IMR-90 (cell line): Measurements from ENCODE around the gene ZNF521. TPM values are rescaled to one million over a fixed set of nuclear protein-coding genes. Genes with fewer than 3 reads are reported as not detected.

Experiments
- ATAC-seq: fragments of 200-7000 bp; cut with Tn5 transposase; 2 replicates; pipeline ENCODE4 v1.9.1; 2020; ENCODE audit warnings: low read depth, mild to moderate bottlenecking, moderate library complexity
- BruUV-seq: library from RNA; stranded (reverse); fragments of 400-500 nt; replicated peaks from 2 replicates; lab custom pipeline; 2021; lab: Mats Ljungman, UMichigan
- CTCF ChIA-PET: fragments of 300-600 bp; formaldehyde crosslinking; extraction: SDS; loops from one replicate; lab custom pipeline; 2021; ENCODE audit warnings: antibody characterized with exemption; lab: Yijun Ruan, JAX
- POLR2A ChIA-PET: fragments of 300-600 bp; sonication (Branson Sonifier 250); formaldehyde crosslinking; loops from one replicate; lab custom pipeline; 2022; ENCODE audit warnings: antibody characterized with exemption; ENCODE audit not compliant: unreplicated experiment; lab: Charles Lee
- DNase-seq: peaks from one replicate; pipeline ENCODE4 v3.0.0; 2013
- H2AFZ ChIP-seq: replicated peaks from 2 replicates; pipeline ENCODE3; 2013; ENCODE audit warnings: low read length, mild to moderate bottlenecking; ENCODE audit not compliant: poor library complexity
- H2AK5ac ChIP-seq: 2 replicates; pipeline ENCODE4 v1.6.1; 2013; ENCODE audit warnings: low read depth, low read length, inconsistent platforms
- H2AK9ac ChIP-seq: replicated peaks from 2 replicates; pipeline ENCODE3; 2013; ENCODE audit warnings: mild to moderate bottlenecking, low read depth, low read length, moderate library complexity; ENCODE audit not compliant: poor library complexity
- H2BK120ac ChIP-seq: 2 replicates; pipeline ENCODE4 v1.6.1; 2013; ENCODE audit warnings: low read depth, low read length, inconsistent platforms
- H2BK15ac ChIP-seq: 3 replicates; pipeline ENCODE4 v1.6.1; 2013; ENCODE audit warnings: low read depth, low read length, inconsistent platforms
- H2BK20ac ChIP-seq: 2 replicates; pipeline ENCODE4 v1.6.1; 2013; ENCODE audit warnings: low read depth, mild to moderate bottlenecking, inconsistent platforms, low read length, moderate library complexity
- H2BK5ac ChIP-seq: 2 replicates; pipeline ENCODE4 v1.6.1; 2013; ENCODE audit warnings: mild to moderate bottlenecking, low read depth, low read length, inconsistent platforms; ENCODE audit not compliant: poor library complexity, severe bottlenecking
- H3K14ac ChIP-seq: replicated peaks from 2 replicates; pipeline ENCODE4 v1.6.1; 2013; ENCODE audit warnings: low read depth, low read length, inconsistent platforms
- H3K18ac ChIP-seq: 2 replicates; pipeline ENCODE4 v1.6.1; 2013; ENCODE audit warnings: low read depth, low read length, control low read depth
- H3K23ac ChIP-seq: 2 replicates; pipeline ENCODE4 v1.6.1; 2013; ENCODE audit warnings: low read depth, low read length, inconsistent platforms
- H3K27ac ChIP-seq: 2 replicates; pipeline ENCODE4 v1.5.1; 2013; ENCODE audit warnings: mild to moderate bottlenecking, control low read depth, low read length; ENCODE audit not compliant: insufficient read depth
- H3K27me3 ChIP-seq: 2 replicates; pipeline ENCODE4 v1.6.1; 2013; ENCODE audit warnings: low read length; ENCODE audit not compliant: control insufficient read depth, insufficient read depth
- H3K36me3 ChIP-seq: 2 replicates; pipeline ENCODE4 v1.6.1; 2013; ENCODE audit warnings: low read length, mixed read lengths; ENCODE audit not compliant: control insufficient read depth, insufficient read depth
- H3K4ac ChIP-seq: 2 replicates; pipeline ENCODE4 v1.6.1; 2013; ENCODE audit warnings: low read depth, low read length, inconsistent platforms
- H3K4me1 ChIP-seq: 2 replicates; pipeline ENCODE4 v1.6.1; 2013; ENCODE audit warnings: low read length, mixed read lengths; ENCODE audit not compliant: control insufficient read depth, insufficient read depth
- H3K4me2 ChIP-seq: 2 replicates; pipeline ENCODE4 v1.6.1; 2013; ENCODE audit warnings: low read depth, mild to moderate bottlenecking, control low read depth, low read length, moderate library complexity
- H3K4me3 ChIP-seq: 2 replicates; pipeline ENCODE4 v1.5.1; 2013; ENCODE audit warnings: low read depth, mild to moderate bottlenecking, control low read depth, low read length, moderate library complexity; ENCODE audit not compliant: insufficient read depth
- H3K56ac ChIP-seq: 2 replicates; pipeline ENCODE4 v1.6.1; 2013; ENCODE audit warnings: low read length, inconsistent platforms; ENCODE audit not compliant: insufficient read depth; ENCODE audit errors: extremely low read depth
- H3K79me1 ChIP-seq, 2 experiments: 2 replicates each; pipeline ENCODE4 v1.6.1; 2013; ENCODE audit warnings: low read length in 2 of 2, inconsistent platforms in 1 of 2, low read depth in 1 of 2
- H3K9ac ChIP-seq: 2 replicates; pipeline ENCODE4 v1.6.1; 2013; ENCODE audit warnings: low read depth, low read length, control low read depth
- H3K9me1 ChIP-seq: 2 replicates; pipeline ENCODE4 v1.6.1; 2013; ENCODE audit warnings: low read length, inconsistent platforms; ENCODE audit not compliant: insufficient read depth
- H3K9me3 ChIP-seq: 2 replicates; pipeline ENCODE4 v1.6.1; 2013; ENCODE audit warnings: low read length; ENCODE audit not compliant: control insufficient read depth, insufficient read depth
- H4K20me1 ChIP-seq: 2 replicates; pipeline ENCODE4 v1.6.1; 2013; ENCODE audit warnings: low read length, inconsistent platforms; ENCODE audit not compliant: insufficient read depth
- H4K5ac ChIP-seq: 2 replicates; pipeline ENCODE4 v1.6.1; 2013; ENCODE audit warnings: mild to moderate bottlenecking, low read depth, low read length, control low read depth
- H4K8ac ChIP-seq, 2 experiments: 2 replicates each; pipeline ENCODE4 v1.6.1; 2013; ENCODE audit warnings: low read depth in 2 of 2, low read length in 2 of 2, control low read depth in 1 of 2, inconsistent platforms in 1 of 2
- H4K91ac ChIP-seq: 2 replicates; pipeline ENCODE4 v1.6.1; 2013; ENCODE audit warnings: low read depth, low read length, inconsistent platforms; ENCODE audit not compliant: insufficient read depth
- CEBPB ChIP-seq: IDR thresholded peaks from 2 replicates; pipeline ENCODE4 v1.6.1; 2012; ENCODE audit warnings: low read depth, low read length, improper control_type of control experiment
- MXI1 ChIP-seq: IDR thresholded peaks from 2 replicates; pipeline ENCODE4 v1.6.1; 2012; ENCODE audit warnings: low read depth, mild to moderate bottlenecking, low read length, moderate library complexity, borderline replicate concordance
- RFX5 ChIP-seq: IDR thresholded peaks from 2 replicates; pipeline ENCODE4 v1.8.0; 2012; ENCODE audit warnings: low read depth, mild to moderate bottlenecking, low read length, moderate library complexity
- WGBS, 2 experiments: methylation state at CpG; one replicate each; pipeline versions ENCODE4 v1.1.5 to v1.1.7; 2013; ENCODE audit warnings: missing lambda C conversion rate in 2 of 2; ENCODE audit not compliant: insufficient read length in 1 of 2; ENCODE audit errors: extremely low coverage in 2 of 2; 5-methylcytosine and 5-hydroxymethylcytosine counted together
- dilution Hi-C: fragments of 300-500 bp; cut with HindIII; formaldehyde crosslinking; loops from one replicate; pipeline ENCODE4 v1.14.3; 2018; ENCODE audit warnings: low sequenced_read_pairs; ENCODE audit not compliant: unreplicated experiment
- in situ Hi-C: fragments of 300-500 bp; cut with MboI; formaldehyde crosslinking; loops from 3 replicates; pipeline ENCODE4 v1.14.3; 2019; ENCODE audit warnings: low sequenced_read_pairs, inconsistent platforms, mixed read lengths
- intact Hi-C: fragments of 100-400 bp; cut with micrococcal nuclease; formaldehyde crosslinking; loops from 2 replicates; pipeline ENCODE4 v1.10.0; 2022
- polyA plus RNA-seq, 3 experiments: library from polyadenylated mRNA; depleted of rRNA; stranded (reverse); fragments of >200 nt; gene quantifications; 2 replicates each; pipeline ENCODE4 v1.2.3, GENCODE V29; 2012; ENCODE audit warnings: low replicate concordance in 1 of 3
- total RNA-seq: library from RNA; depleted of rRNA; stranded (reverse); fragments of >200 nt; gene quantifications from 2 replicates; pipeline ENCODE4 v1.2.3, GENCODE V29; 2012

The ZNF521 gene
- total and polyA plus RNA-seq, 2 of the 4 experiments (the other 2 are of a cell fraction) = 21.5 to 59.3 TPM

DNA sequence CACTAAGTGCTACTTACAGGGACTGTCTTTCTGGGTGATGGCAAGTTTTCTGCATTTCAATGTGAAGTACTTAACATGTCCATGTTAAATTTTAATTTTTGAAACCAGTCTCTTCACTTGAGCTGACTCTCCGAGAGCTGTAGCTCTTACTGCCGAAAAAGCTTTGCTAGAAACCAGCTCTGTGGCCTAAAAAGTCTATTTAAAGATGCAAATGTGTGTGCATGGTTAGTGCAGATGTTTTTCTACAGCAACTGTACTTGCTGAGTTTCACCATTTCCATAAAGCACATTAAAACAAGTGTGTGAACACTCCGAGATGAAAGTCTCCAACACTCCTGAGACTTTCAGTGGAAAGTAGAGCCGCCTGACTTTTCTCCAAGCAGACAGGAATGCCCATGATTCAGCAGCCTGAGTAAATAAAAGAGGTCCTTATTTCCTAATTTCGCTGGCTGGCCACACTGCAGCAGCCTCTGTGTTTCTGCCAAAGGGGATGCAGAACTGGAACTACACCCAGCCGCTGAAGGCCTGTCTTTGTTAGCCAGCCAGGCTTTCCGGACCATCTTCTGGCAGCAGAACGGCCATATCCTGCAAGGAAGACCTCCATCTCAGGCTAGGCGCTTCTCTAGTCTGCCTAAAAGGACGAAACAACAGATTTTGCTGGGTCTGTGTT, 121.2 kb downstream of the ZNF521 start (continued):
- TF ChIP-seq RFX5 (no peak), MXI1 (no peak)

DNA sequence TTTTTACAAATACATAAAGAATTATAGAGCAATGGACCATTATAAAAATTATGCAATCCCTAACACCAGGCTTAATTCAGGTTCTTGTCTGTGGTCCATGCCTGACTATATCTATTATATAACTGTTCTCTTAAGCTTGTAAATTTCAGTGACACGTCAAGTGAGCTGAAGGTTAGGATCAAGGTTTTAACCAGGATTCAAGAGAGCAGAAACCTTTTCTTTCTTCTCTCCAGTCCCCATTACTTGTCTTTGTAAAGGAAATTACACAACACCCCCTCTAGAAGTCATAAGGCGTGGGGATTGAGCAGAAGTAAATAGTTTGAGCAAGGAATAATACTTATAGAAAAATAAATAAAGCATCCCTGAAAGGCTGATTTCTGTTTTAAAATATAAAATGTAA, 122.0 kb downstream of the ZNF521 start:
- H2BK15ac ChIP-seq = no peak overlapping the region
- H3K9me3 ChIP-seq = no peaks in the 10 kb centered on the region
- no peak overlapping the region for H3K9ac ChIP-seq
- no peak overlapping the region for H3K23ac ChIP-seq
- no peak overlapping the region for H3K4me3 ChIP-seq
- no peak for ATAC-seq
- peaks cover 23% of the 10 kb centered on the region for H3K9me1 ChIP-seq
- peaks cover 13% of the 10 kb centered on the region for H3K4me1 ChIP-seq
- ChIA-PET POLR2A (no interaction called here), CTCF (interaction anchor here (0.6 kb wide), 1 partner anchor 134 kb away, joined by 3 read pairs; no protein-coding TSS in a partner anchor)
- BruUV-seq = no TSS peak
- dilution Hi-C loops = no loop called here
- intact Hi-C loops = loop anchor here (2.0 to 5.0 kb wide), 3 partner anchors 57 to 122 kb away; partner anchors contain the start of gene ZNF521
- H4K20me1 ChIP-seq = no peaks in the 10 kb centered on the region
- TF ChIP-seq CEBPB (0 out of 2 replicates have a peak, but pooled peaks have one; percentile 46), RFX5 (no peak)
- WGBS, 2 experiments = no CpG with 5 or more reads among the region's 2 CpGs
- no peak overlapping the region for H2AK9ac ChIP-seq
- H2BK20ac ChIP-seq = peak overlapping the region; percentile 57; the same call in 1 of the 2 replicates
- peaks cover 25% of the 10 kb centered on the region for H3K36me3 ChIP-seq
- H3K4ac ChIP-seq = peak overlapping the region; percentile 26; the same call in 1 of the 2 replicates
- H4K5ac ChIP-seq = no peak overlapping the region
- no peak overlapping the region for H4K91ac ChIP-seq
- no peaks in the 10 kb centered on the region for H3K27me3 ChIP-seq
- in situ Hi-C loops = no loop called here
- H2BK120ac ChIP-seq = peak overlapping the region; percentile 44; the same call in 1 of the 2 replicates
- no peak overlapping the region for H3K27ac ChIP-seq
- no peak overlapping the region for H4K8ac ChIP-seq
- peaks cover 0 to 44% of the 10 kb centered on the region in 2 experiments; a peak in 3 of 4 replicates for H3K79me1 ChIP-seq
- no peak overlapping the region for H3K4me2 ChIP-seq
- H3K56ac ChIP-seq = no peak overlapping the region
- no peak overlapping the region for H2AK5ac ChIP-seq
- DNase-seq = no peak
- no peak overlapping the region for H3K14ac ChIP-seq
- H3K18ac ChIP-seq = peak overlapping the region; percentile 20; the same call in 1 of the 2 replicates
- H2BK5ac ChIP-seq = peak overlapping the region; percentile 48
- no peak overlapping the region for H2AFZ ChIP-seq
